Stimulated activated CD8-positive, alpha-beta memory T cell treated with anti-CD3 and anti-CD28 coated beads, Interleukin-4, amount 100 ng/mL, for 24 hours (primary cell): ENCODE data around the gene RSKR.
"Not testable (repeated sequence)": the region's sequence is repeated elsewhere in the genome, so short reads cannot be mapped to it uniquely, and the experiment has no call there.

ENCODE experiments used
- DNase-seq: peaks from one replicate; pipeline ENCODE4 v3.0.0-alpha.2; 2020; ENCODE audit warnings: low read depth

RSKR gene

GRCh38 chr17:28577466-28577824, 36.5 kb downstream of the RSKR start:
- no peak for DNase-seq

- peak; percentile 97 for DNase-seq
Observed at GRCh38 chr17:28576758-28577465, 37.1 kb downstream of the RSKR start, which contains the start of gene ALDOC. ALDOC (minus strand) TSS chr17:28576895; CDS start chr17:28575532, 1,363 bp downstream.

DNA sequence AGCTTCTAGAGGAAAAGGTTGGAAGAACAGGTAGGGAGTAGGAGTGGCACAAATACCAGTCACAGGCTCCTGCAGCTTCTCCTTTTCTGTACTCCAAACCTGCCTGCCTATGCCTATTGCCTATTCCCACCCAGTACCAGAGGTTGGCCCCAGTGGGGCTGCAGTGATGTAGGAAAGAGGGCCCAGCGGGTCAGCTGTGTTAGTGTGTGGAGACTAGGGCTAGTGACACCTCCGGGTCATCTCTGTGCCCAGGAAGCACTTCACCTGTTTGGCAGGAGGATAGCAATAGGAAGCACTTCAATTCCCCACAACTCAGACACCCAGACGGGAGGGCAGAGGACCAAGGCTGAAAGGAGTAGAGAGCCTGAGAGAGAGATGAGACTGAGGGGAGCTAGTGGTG, 38.0 kb downstream of the RSKR start:
- DNase-seq, result not testable (repeated sequence)

GRCh38 chr17:28575126-28575795, 38.7 kb downstream of the RSKR start:
- no peak for DNase-seq

DNA sequence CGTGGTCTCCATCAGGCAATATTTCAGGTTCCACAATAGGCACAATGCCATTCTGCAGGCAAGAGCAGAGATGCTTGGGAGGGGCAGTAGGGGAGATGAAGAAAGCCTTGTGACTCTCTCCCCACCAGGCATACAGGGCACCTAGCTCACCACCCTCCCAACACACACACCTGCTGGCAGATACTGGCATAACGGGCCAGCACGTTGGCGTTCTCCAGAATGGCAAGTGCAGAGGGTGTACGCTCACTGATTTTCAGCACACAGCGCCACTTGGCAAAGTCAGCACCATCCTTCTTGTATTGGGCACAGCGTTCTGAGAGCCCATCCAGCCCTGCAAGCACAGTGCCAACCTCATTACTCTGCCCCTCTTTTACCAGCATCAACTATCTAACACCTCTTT, 39.5 kb downstream of the RSKR start:
- no peak for DNase-seq

DNA sequence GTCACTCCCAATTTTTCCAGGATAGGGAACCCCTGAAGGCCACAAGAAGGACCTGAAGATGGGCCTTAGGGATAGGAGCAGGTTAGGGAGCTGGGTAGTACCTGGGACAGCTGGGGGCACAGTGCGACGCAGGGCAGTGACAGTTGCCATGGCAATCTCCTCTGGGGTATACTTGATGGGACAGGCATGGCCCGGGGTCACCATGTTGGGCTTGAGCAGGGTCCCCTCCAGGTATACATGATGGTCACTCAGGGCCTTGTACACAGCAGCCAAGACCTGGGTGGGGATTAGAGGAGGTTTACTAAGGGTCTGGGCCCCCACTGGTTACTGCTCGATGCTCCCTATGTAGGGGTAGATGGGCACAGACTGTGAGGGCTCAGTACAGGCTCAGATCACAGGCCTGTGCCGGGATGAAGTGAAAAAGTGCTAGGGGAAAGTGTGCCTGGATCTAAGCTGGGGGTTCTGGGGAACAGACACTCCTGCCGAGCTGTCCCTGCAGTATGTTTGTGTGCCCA, 40.0 kb downstream of the RSKR start:
- no peak for DNase-seq

GRCh38 chr17:28573521-28573920, 40.5 kb downstream of the RSKR start:
- no peak for DNase-seq

GRCh38 chr17:28573040-28573380, 41.0 kb downstream of the RSKR start:
- no peak for DNase-seq

- no peak for DNase-seq
Observed at GRCh38 chr17:28572259-28573039, 41.5 kb downstream of the RSKR start.

GRCh38 chr17:28571361-28572122, 42.4 kb downstream of the RSKR start, which contains the start of gene PIGS:
PIGS (minus strand) TSS chr17:28571524; CDS start chr17:28571496, 28 bp downstream.
- peak; percentile 91 for DNase-seq

- DNase-seq, result no peak
Observed at GRCh38 chr17:28570716-28571360, 43.1 kb downstream of the RSKR start.

DNA sequence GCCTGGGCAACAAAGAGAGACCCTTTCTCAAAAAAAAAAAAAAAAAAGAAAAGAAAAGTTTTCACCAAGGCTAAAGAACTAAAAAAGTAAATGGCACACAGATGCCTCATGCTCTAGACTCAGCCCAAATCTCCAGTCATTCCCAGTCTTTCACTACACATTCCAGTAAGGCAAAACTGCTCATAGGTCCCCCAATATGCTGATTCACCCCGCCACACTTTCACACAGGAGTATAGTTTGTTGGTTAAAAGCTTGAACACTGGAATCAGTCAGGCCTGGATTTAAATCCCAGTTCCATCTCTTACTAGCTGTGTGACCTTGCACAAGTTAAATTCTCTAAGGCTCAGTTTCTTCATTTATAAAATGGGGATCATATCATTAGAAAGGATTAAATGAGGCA, 44.5 kb downstream of the RSKR start:
- DNase-seq, result no peak

GRCh38 chr17:28567604-28568003, 46.4 kb downstream of the RSKR start:
- no peak for DNase-seq

- no peak for DNase-seq
Observed at GRCh38 chr17:28563475-28563874, 50.5 kb downstream of the RSKR start.
